NOMO-1 treated with DMSO at 0.1 percent for 48 hours (cell line): Measurements from ENCODE around the gene SELPLG.
"Not testable (repeated sequence)": the region's sequence is repeated elsewhere in the genome, so short reads cannot be mapped to it uniquely, and the experiment has no call there.

ENCODE experiments used
- DNase-seq: peaks from one replicate; lab custom pipeline; 2025; ENCODE audit not compliant: unreplicated experiment; lab: John Stamatoyannopoulos, UW

Gene SELPLG

DNA sequence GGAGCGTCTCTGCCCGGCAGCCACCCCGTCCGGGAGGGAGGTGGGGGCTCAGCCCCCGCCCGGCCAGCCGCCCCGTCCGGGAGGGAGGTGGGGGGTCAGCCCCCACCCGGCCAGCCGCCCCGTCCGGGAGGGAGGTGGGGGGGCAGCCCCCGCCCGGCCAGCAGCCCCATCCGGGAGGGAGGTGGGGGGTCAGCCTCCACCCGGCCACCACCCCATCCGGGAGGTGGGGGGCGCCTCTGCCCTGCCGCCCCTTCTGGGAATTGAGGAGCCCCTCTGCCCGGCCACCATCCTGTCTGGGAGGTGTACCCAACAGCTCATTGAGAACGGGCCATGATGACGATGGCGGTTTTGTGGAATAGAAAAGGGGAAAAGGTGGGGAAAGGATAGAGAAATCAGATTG is 22.6 kb upstream of the SELPLG start:
- not testable (repeated sequence) for DNase-seq

DNA sequence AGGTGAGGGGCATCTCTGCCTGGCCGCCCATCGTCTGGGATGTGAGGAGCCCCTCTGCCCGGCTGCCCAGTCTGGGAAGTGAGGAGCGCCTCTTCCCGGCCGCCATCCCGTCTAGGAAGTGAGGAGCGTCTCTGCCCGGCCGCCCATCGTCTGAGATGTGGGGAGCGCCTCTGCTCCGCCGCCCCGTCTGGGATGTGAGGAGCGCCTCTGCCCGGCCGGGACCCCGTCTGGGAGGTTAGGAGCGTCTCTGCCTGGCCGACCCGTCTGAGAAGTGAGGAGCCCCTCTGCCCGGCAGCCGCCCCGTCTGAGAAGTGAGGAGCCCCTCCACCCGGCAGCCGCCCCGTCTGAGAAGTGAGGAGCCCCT is 22.1 kb upstream of the SELPLG start:
- not testable (repeated sequence) for DNase-seq

DNA sequence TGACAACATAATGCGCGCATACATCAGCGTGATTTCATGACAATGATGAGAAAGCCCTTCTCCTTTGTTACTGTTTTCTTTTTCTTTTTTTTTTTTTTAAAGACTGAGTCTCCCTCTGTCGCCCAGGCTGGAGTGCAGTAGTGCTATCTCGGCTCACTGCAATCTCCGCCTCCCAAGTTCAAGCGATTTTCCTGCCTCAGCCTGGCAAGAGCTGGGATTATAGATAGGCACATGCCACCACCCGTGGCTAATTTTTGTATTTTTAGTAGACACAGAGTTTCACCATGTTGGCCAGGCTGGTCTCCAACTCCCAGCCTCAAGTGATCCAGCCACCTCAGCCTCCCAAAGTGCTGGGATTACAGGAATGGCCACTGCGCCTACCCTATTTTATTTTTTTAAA is 20.9 kb upstream of the SELPLG start:
- not testable (repeated sequence) for DNase-seq

DNA sequence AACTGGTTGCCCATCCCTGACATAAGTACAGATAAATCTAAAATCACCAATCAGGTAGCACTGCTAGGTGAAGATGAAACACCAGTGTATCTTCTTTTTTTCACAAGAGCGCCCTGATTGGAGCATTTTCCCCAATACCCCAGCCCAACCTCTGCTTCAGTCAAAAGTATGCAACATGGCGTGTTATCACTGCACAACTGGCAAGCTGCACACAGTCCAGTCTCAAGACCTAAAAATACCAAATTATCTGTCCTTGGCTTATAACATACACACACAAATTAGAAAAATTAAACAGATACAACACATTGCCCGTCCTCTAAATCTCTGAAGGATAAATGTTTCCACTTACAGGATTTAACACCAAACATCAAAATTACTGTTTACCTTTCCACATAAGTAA is 20.2 kb upstream of the SELPLG start:
- DNase-seq: no peak

DNA sequence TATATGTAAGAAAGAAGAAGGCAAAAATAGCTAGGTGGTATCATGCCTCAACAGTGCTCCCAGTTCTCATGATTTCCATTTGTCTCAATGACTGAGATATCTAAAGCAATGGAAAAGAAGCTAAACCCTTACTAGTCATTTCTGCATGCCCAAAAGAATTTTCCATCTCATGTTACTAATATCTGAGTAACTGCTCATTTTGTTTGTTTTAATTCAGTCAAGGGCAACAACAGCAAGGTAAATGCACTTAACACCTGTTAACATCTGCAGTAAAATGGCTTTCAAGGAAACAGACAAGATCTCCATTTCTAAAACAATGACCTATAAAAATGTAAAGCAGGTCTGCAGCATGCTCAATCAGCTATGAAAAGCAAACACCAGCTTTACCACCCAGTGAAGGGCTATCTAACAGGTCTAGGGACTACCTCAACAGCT is 19.4 kb upstream of the SELPLG start:
- no peak for DNase-seq

DNA sequence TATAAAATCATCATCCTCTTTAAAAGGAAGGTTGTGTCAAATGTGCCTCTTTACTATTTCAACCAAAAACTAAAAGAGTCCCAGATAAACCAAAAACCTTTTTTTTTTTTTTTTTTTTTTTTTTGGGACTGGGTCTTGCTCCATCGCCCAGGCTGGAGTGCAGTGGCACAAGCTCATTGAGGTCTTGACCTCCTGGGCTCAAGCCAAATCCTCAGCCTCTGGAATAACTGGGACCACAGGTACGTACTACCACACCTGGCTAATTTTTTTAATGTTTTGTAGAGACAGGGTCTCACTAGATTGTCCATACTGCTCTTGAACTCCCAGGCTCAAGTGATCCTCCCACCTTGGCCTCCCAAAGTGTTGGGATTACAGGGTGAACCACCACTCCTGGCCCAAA is 16.4 kb upstream of the SELPLG start:
- no peak for DNase-seq

DNA sequence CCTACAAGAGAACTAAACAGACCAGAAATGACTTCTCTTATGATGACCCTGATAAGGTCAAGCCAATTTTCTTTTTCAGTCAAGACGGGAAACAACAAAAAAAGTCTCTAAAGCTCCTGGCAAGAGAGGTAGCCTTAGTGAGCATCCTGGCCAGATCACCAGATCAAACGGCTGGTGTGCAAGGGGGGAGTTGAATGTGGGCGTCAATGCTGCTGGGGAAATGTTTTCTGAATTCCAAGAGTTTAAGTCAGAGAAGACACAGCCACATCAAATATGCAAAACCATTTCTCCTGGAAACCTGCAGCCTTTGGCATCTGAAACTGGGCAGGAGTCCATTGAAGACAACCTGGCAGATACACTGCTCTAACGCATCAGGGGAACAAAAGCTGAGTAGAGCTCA is 16.0 kb upstream of the SELPLG start:
- no peak for DNase-seq

DNA sequence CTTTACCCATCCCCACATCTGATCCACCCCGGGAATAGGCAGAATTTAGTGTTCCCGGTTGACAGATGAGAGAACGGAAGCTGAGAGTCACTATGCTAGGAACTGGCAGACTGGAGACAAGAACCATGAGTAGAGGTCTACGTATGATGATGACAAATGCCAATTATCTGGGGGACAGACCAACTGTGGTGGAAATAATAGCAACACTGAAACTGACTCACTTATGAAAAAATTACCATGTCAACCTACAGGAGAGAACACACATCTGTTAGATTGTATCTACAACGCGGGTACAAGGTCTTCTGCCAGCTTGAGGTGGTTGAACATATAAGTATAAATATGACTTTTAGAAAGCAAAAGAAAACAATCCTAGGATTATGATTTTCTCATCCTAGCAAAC is 15.4 kb upstream of the SELPLG start:
- no peak for DNase-seq

DNA sequence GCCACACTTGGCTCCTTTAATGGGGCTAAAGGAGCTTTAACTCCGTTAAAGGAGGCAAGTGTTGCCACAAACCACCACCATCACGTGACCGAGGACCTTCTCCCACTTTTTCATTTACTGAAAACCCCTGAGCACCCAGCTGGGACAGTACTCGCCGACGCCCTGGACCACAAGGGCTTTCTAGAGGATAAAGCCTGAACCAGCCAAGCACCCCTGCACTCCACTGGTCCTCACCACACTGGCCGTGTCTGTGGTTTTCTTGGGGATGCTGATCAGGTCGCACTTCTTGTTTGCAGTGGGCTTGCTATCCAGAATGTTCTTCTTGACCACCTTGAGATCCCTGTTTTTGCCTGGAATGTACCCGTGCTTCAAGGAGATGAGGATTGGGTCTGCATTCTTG is 14.7 kb upstream of the SELPLG start:
- no peak for DNase-seq

DNA sequence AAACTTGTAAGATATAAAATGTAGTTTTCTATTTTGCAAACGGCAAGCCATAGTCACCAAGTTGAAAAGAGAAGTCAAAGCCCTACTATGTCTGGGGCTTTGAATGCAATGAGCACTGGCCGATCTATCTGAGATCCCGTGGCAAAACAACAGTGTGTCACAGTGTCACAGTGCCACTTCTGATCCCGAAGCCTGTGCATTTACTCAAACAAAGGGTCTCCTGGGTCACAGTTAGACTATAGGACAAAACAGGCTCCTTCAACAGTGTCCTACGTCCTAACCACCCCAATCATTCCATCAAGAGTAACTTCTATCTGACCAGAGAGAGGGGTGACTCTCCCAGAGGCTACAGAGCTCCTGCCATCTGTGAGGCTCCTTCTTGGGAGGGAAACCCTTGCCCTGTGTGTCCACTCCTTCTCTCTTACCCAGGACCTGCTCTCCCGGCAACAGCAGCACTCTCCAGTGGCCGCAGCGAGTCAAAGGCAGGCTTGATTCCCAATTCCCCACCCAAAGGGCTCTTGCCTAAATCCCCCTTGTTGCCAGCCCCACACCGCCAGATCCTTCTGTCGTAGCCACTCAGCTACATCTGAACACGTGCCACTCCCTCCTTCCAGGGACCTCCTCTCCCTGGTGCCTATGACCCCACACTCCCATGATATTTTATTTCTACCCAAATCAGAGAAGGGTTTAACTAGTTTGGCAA is 14.0 kb upstream of the SELPLG start:
- DNase-seq: no peak

DNA sequence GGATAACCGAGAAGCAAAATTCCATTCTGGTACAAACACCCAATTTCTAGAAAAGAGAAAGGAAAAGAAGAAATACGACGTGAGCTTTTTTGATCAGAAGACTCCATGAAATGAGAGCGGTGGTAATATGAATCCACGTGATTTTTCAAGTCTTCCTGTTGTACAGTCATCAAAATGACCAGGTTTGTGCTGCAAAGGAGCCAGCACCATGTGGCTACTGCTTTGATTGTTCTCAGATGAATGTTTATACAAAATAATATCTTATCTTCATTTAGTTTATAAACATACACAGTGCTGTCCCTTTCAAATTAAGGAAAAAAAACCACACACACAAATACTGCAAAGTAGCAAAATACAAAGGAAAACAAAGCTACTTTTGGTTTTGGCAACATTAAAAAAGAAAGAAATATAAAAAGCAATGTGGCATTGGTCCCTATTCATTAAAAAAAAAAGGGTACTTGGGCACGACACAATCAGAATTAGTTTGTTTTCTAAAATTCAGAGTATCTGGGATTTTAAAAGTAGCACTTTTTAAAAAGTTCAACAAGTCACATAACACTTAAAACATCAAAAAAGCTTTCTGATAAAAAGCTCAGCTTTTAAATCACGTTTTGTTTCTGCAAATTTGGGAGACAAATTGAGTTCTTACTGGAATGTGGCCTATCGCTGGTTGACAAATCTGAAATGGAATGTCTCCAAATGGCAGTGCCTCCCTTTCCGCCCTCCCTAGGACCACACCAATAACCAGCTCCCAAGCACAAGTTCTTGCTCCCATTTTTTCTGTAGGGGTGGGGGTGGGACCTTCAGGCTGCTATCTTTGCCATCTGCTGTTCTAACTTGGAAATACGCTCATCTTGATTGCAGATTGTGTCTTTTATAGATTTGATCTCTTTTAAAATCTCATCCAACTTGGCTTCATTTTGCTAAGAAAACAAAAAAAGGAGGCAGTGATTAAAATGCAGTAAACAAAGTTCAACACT is 13.2 kb upstream of the SELPLG start:
- no peak for DNase-seq

DNA sequence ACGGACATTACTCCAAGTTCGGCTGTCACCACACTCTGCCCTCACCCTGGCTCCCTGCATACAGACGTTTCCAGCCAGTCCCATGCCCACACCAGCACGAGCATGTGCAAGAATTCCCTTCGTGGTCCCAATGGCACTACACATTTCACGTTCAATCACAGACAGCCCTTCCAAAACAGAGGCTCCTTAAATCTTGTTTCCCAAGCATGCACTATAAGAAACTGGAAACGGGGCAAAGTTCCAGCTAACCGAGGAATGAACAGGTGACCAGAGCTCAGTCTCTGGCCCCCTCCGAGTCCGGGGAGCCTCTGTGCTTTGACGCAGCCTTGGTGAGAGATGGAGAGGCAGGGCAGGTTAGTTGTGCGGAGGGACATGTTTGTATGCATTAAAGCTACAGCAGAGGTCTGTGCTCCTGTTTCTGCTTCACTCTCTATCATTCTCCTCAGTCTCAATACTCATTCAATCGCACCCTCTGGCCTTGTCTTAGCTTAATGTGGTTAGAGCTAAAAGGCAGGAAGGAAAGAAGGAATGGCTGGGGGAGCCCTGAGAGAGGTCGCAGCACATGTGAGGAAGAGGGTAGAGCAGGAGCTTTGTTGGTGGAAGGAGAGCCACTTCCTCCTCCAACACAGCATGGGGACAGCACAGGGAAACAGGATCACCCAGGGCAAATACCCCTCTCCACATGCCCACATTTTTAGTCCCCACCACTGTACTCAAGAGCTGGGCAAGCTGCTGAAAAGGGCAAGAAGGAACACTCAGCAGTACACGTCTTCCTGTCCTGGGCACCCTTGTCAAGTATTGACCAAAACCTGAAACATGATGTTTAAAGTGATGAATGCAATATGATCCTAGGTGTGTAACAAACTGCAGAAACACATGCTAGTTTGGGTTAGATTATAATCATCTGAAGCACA is 12.2 kb upstream of the SELPLG start:
- no peak for DNase-seq

DNA sequence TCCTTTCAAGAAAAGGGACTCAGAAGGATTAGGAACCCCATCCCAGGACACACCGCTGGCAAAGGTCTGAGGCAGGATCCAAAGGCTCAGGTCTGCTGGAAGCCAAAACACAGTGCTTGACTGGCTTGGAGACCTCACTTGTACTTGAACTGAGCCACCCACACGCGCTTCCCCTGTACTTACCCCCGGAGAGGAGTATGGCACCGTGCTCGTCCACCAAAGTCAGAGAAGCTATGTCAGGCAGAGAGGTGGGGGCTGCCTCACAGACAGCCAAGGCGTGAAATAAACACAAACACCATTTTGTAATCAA is 11.1 kb upstream of the SELPLG start:
- no peak for DNase-seq

DNA sequence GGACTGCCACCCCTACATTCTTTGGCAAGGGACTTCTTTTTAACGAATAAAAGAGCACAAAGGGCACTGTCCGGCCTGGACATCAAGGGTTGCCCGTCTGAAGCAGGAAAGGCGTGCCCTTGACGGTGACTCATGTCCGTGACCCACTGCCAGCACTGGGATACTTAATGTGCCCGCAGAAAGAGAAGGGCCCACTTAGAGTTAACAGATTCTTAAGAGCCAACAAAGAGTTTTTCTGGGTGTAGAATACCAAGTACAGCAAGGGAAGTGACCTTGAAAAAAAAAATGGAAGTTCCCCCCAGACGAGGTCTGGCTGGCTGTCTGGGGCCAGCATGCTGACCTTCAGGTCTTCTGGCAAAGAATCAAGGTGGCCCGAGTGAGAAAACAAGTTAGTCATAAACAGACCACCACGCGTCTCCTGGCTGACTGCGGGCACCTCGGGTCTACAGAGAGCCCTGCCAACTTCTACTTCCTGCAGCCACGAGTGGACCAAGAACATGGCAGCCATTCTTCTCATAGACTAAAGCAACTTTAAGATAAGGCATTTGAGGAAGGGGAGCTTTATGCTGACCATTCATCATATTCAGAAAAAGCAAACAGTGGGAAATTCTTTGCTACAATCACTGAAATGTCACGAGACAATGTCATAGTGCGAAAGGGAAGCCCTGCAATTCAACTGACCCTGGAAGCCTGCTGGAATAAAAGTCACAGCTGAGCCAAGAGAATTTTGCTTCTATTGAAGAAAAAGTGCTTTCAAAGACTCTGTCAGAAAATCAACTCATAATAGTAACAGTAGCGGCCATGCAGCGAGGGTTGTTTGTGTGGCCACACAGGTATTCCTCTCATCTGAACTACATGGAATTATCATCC is 10.5 kb upstream of the SELPLG start:
- DNase-seq: no peak

DNA sequence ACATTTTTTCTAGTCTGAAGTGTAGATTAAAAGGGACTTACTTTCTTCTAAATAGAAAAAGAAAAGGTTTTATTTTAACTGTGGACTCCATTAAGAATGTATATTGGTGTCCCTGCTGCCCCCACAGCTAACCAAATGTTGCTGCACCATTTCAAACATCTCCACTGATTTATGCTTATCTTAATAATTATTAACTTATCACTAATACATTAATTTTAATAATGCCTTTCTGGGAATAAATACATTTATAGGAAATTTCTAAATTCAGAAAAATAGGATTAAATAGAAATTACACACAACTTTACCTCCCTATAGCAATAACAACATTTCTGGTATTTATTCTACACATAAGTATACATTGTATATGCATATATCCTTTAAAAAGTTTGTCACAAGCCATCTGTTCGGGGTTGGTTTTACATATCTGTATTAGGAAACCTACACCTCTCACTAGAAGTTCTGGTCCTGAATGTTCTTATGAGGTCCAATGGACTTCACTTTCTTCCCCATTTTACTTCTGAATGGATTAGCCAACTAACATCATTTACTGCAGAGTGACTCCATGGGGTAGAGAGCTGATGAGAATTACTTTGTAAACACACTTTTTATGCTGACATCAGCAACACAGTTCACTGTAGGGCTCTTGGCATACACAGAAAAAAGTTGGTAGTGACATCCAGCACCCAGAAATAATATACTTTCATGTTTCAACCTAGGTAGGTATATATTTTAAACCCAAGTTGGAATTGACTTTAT is 9.4 kb upstream of the SELPLG start:
- DNase-seq: no peak

DNA sequence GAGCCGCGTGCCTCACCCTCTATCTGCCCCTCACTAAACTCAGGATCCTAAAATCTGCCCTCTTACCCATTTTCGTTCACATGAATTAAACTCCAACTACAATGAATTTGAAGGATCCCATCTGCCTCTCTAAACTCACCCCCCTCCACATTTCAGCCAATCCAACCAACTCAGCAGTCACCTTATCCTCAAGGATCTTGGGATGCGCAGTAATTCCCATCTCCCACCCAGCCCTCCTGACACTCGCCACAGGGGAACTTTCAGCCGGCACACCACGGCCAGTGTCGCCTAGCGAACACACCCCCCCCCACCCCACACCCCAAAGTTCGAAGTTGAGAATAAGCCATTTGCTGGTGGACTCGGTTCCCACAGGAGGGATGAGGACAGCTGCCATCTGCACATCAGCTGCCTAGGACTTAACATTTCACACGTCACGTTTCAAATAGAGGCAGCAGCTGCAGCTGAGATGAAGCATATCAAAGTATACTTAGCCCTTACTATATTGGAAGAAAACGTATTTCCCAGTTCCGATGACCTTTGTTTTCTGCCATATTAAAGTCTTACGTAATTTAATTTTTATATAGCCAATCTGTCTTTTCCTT is 8.7 kb upstream of the SELPLG start:
- no peak for DNase-seq

DNA sequence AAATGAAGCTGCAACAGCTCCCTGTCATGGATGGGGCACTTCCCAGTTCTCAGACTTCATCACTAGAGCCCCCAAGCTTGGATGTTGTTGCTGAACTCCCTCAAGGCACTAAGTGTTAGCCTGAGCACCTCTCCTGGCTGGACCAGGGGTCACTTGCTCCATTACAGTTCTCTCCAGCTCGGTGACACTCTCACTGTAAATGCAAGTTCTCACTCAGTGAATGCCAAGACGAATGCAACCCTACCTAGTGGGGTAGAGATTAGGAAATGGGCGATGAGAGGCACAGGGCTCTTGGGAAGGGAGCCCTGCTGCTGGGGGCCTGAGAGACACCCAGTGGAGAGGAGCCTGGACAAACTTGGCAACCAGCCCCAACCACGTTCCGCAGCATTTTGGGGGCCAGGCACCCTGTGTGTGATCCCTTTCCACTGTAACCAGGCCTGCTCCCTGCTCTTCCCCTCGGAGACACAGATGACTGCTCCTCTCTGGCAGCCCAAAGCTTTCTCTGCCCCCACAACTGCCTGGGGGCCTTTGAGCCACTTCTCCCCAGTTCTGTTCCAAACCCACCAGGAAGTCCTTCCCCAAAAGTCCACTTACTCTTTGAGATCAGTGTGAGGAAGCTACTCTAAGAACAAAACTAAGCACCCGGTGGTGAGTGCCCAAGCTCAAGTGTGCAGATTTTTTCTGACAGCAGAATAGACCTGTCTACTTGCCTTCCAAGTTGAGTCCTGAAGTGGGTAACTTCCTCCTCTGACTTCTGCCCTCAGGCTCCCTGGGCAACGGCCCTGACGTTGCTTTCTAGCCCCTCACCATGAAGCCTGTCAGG is 8.0 kb upstream of the SELPLG start:
- no peak for DNase-seq

DNA sequence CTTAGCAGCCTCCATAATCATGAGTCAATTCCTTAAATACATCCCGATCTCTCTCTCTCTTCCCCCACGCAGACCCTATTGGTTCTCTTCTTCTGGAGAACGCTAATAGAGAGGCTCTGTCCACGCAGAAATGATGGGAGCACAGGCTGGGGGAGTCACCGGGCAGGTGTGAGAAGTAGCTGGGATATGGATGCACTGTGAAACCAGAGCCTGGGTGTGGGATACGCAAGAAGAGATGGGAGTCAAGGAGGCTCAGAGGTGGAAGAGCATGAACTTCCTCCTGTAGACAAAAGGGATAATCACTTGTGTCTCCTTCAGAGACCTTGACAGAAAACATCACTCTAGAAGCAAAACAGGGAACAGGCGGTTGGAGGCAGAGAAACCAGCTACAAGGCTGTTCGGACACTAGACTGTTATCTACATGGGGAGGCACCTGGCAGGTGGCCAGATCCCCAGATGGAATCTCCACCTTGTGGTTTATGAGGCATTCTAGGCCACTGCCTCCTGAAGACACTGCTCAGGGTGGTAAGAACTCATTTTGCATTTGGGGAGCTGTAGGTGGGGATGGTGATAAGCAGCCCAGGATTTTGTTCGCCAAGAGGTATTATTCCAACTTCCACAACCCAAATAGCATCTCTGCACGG is 7.2 kb upstream of the SELPLG start:
- no peak for DNase-seq
